GM21367 (cell line): ENCODE results near the gene TYK2.

ENCODE experiments used
- ATAC-seq: cut with Tn5 transposase; IDR thresholded peaks from one replicate; pipeline ENCODE4 v1.9.1; 2021; ENCODE audit not compliant: unreplicated experiment

TYK2 gene

GRCh38 chr19:10335352-10335985 lies 44.9 kb downstream of the TYK2 start:
- no peak for ATAC-seq

GRCh38 chr19:10334588-10335351 lies 45.6 kb downstream of the TYK2 start:
- ATAC-seq: no peak

- peak; percentile 17 for ATAC-seq
Measured at GRCh38 chr19:10333758-10334587, 46.4 kb downstream of the TYK2 start.

GRCh38 chr19:10332965-10333757 lies 47.2 kb downstream of the TYK2 start, which contains the start of gene RAVER1:
TSS of gene RAVER1 (minus strand) at chr19:10333529. CDS start at chr19:10333507, 22 bp downstream.
- peak; percentile 56 for ATAC-seq

GRCh38 chr19:10332158-10332964 lies 48.0 kb downstream of the TYK2 start:
- no peak for ATAC-seq

GRCh38 chr19:10329555-10329954 lies 50.8 kb downstream of the TYK2 start:
- no peak for ATAC-seq

GRCh38 chr19:10328558-10329429 lies 51.6 kb downstream of the TYK2 start:
- no peak for ATAC-seq

- no peak for ATAC-seq
Measured at GRCh38 chr19:10327793-10328192, 52.6 kb downstream of the TYK2 start.

- no peak for ATAC-seq
Measured at GRCh38 chr19:10325732-10326131, 54.6 kb downstream of the TYK2 start.

- no peak for ATAC-seq
Measured at GRCh38 chr19:10321874-10322835, 58.2 kb downstream of the TYK2 start.

GRCh38 chr19:10321417-10321797 lies 59.0 kb downstream of the TYK2 start:
- ATAC-seq: no peak

- ATAC-seq: no peak
Measured at GRCh38 chr19:10320602-10321416, 59.6 kb downstream of the TYK2 start.

GRCh38 chr19:10318807-10319682 lies 61.3 kb downstream of the TYK2 start:
- ATAC-seq: no peak

GRCh38 chr19:10317857-10318462 lies 62.4 kb downstream of the TYK2 start:
- ATAC-seq: no peak

- ATAC-seq: no peak
Measured at GRCh38 chr19:10317045-10317856, 63.1 kb downstream of the TYK2 start.
